ENCODE results near the gene AGR3.

Gene AGR3

DNA sequence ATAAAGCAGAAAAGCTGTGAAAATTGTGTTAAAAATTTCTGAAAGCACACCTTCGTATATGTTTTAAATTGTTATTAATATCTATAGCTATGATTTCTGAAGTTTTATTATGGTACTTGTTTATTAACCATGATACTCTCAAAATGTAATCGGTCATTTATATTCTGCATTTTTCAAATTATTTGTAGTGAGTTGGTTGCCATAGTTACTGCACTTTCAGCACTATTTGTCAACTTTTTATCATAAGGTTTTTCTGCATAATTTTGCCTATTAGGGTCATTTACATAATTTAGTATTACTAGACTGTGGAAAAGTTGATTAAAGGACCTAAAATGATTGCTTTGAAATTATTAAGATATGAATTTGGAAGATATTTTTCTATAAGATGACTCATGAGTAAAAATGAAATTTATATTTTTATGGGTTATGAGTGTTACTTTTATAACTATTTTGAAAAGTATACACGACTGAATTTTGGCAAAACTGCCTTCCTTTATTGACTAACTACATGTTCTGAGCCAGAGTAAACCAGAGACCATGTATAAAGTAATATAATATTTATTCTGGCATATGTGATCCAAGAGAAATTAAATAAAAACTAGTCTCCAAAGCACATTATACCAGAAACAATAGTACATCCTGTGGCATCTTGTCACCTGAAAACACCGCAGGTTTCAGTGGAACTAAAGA is 69.1 kb downstream of the AGR3 start:
- no peak for TF ChIP-seq FOXK2 (IDR thresholded peaks at IDR 0.05)
- no peak for TF ChIP-seq NFRKB (IDR thresholded peaks at IDR 0.05)
- TF ChIP-seq FOXA1 (IDR thresholded peaks at IDR 0.05) = no peak
- no peak for TF ChIP-seq PKNOX1 (IDR thresholded peaks at IDR 0.05)
- no peak for TF ChIP-seq L3MBTL2 (conservative IDR thresholded peaks at IDR 0.05)
- TF ChIP-seq ZNF384 (IDR thresholded peaks at IDR 0.05) = no peak
- no peak for TF ChIP-seq BHLHE40 (IDR thresholded peaks at IDR 0.05; ENCODE audit: borderline replicate concordance)
- no peak for TF ChIP-seq CTBP1 (IDR thresholded peaks at IDR 0.05; ENCODE audit: borderline replicate concordance)
- TF ChIP-seq LEF1 (IDR thresholded peaks at IDR 0.05; ENCODE audit: borderline replicate concordance) = no peak
- TF ChIP-seq FOXM1 (IDR thresholded peaks at IDR 0.05; ENCODE audit: borderline replicate concordance) = no peak
- TF ChIP-seq SUZ12 (IDR thresholded peaks at IDR 0.05) = no peak
- no peak for TF ChIP-seq SP1 (IDR thresholded peaks at IDR 0.05)
- no peak for TF ChIP-seq ARNT (IDR thresholded peaks at IDR 0.05)
- TF ChIP-seq ELF4 (IDR thresholded peaks at IDR 0.05) = no peak
- TF ChIP-seq HDGF (IDR thresholded peaks at IDR 0.05; ENCODE audit: borderline replicate concordance) = no peak
- POLR2A ChIA-PET = no interaction called here
- CTCF ChIA-PET = no interaction called here
- no peak for DNase-seq (ENCODE audit: extremely low spot score)

DNA sequence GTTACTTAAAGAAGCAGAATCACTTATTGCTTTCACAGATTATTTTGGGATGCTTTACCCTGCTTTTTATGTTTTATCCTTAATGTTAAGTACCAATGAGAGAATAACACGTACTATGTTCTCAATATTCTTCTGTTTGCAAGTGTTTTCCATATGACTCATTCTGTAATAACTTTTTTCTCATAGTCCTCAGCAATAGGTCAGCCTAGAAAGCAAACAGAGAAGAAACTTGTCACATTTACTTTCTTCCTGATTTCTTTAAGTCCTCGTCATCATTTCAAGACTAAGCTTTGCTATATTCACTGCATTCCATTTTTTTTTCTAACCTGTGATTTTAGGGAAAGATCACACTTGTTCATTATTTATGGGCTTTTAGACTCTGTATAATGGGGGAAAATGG is 70.2 kb downstream of the AGR3 start:
- CTCF ChIA-PET = no interaction called here
- DNase-seq (ENCODE audit: extremely low spot score) = no peak
- TF ChIP-seq SUZ12 (IDR thresholded peaks at IDR 0.05) = no peak
- no peak for TF ChIP-seq NFRKB (IDR thresholded peaks at IDR 0.05)
- TF ChIP-seq FOXM1 (IDR thresholded peaks at IDR 0.05; ENCODE audit: borderline replicate concordance) = no peak
- TF ChIP-seq PKNOX1 (IDR thresholded peaks at IDR 0.05) = no peak
- no peak for TF ChIP-seq HDGF (IDR thresholded peaks at IDR 0.05; ENCODE audit: borderline replicate concordance)
- no peak for TF ChIP-seq ARNT (IDR thresholded peaks at IDR 0.05)
- POLR2A ChIA-PET = no interaction called here

GRCh38 chr7:16810573-16810972 is 71.2 kb downstream of the AGR3 start:
- CTCF ChIA-PET = no interaction called here
- TF ChIP-seq ELF4 (IDR thresholded peaks at IDR 0.05) (no peak), FOXM1 (IDR thresholded peaks at IDR 0.05; ENCODE audit: borderline replicate concordance) (no peak), BHLHE40 (IDR thresholded peaks at IDR 0.05; ENCODE audit: borderline replicate concordance) (no peak), SP1 (IDR thresholded peaks at IDR 0.05) (no peak), CTBP1 (IDR thresholded peaks at IDR 0.05; ENCODE audit: borderline replicate concordance) (no peak), LEF1 (IDR thresholded peaks at IDR 0.05; ENCODE audit: borderline replicate concordance) (no peak), HDGF (IDR thresholded peaks at IDR 0.05; ENCODE audit: borderline replicate concordance) (no peak), FOXA1 (IDR thresholded peaks at IDR 0.05) (no peak), L3MBTL2 (conservative IDR thresholded peaks at IDR 0.05) (no peak)
- no peak for DNase-seq (ENCODE audit: extremely low spot score)
- POLR2A ChIA-PET = no interaction called here

- no peak for DNase-seq (ENCODE audit: extremely low spot score)
- POLR2A ChIA-PET = interaction anchor here (0.6 kb wide), 1 partner anchor 89 kb away, joined by 3 read pairs; no protein-coding TSS in a partner anchor
- TF ChIP-seq SP1 (IDR thresholded peaks at IDR 0.05) = no peak
- TF ChIP-seq ZNF384 (IDR thresholded peaks at IDR 0.05) = no peak
- TF ChIP-seq FOXM1 (IDR thresholded peaks at IDR 0.05; ENCODE audit: borderline replicate concordance) = no peak
- TF ChIP-seq FOXK2 (IDR thresholded peaks at IDR 0.05) = no peak
- TF ChIP-seq L3MBTL2 (conservative IDR thresholded peaks at IDR 0.05) = no peak
- no peak for TF ChIP-seq ELF4 (IDR thresholded peaks at IDR 0.05)
- no peak for TF ChIP-seq NFRKB (IDR thresholded peaks at IDR 0.05)
- no peak for TF ChIP-seq FOXA1 (IDR thresholded peaks at IDR 0.05)
- no peak for TF ChIP-seq BHLHE40 (IDR thresholded peaks at IDR 0.05; ENCODE audit: borderline replicate concordance)
- no peak for TF ChIP-seq CTBP1 (IDR thresholded peaks at IDR 0.05; ENCODE audit: borderline replicate concordance)
- no peak for TF ChIP-seq PKNOX1 (IDR thresholded peaks at IDR 0.05)
- no peak for TF ChIP-seq LEF1 (IDR thresholded peaks at IDR 0.05; ENCODE audit: borderline replicate concordance)
- TF ChIP-seq HDGF (IDR thresholded peaks at IDR 0.05; ENCODE audit: borderline replicate concordance) = no peak
- TF ChIP-seq ARNT (IDR thresholded peaks at IDR 0.05) = no peak
- no peak for TF ChIP-seq TARDBP (IDR thresholded peaks at IDR 0.05)
- TF ChIP-seq SUZ12 (IDR thresholded peaks at IDR 0.05) = no peak
- CTCF ChIA-PET = no interaction called here
These were observed 71.7 kb downstream of the AGR3 start for GRCh38 chr7:16810112-16810511.
